Measurements from ENCODE around the gene FAM118A.
A peak's percentile ranks its signal among the peaks of the same experiment; 100 is the strongest.
"Not testable (repeated sequence)": the region's sequence is repeated elsewhere in the genome, so short reads cannot be mapped to it uniquely, and the experiment has no call there.

FAM118A gene

DNA sequence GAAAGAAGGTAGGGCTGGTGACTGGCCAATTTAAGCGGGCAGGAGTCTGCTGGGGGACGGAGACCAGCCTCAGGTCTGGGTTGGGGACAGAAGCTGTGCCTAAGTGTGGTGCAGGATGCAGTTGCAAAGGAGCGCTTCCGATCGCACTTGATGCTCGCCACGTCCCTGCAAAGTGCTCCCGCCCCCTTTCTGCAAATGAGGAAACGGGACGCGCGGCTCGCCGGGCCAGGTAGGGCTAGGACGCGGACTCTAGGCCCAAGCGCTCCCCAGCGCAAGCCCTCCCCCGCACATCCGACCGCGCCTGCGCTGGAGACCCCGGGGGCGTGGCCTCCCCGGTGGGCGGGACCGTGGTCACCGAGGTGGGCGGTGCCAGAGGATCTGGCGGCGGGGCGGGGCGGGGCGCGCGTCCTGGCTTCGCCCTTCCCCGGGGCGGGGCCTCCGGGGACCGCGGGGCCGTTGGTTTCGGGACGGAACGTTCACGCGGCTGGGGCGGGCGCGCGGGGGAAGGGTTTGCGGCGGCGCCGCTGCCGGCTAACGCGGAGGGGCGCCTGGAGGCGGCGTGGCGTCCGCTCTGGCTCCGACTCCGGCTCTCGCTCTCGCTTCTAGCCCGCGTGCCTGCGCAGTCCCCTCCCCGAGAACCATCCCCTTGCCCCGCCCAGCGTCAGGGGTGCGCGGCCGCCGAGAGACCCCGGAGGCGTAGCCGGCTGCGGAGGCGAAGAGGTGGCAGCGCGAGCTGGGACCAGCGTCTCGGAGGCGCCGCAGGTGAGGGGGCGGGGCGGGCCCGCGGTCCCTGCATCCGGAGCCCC is at the start of gene FAM118A:
TSS of gene FAM118A (plus strand) at position 513 of the 806 bp plus-strand sequence. CDS start 12,446 bp downstream, outside the sequence.
- DNase-seq: peak; percentile 93 to 100 (median 97)
- intact Hi-C loops (cut with DNase I): loop anchor here (5.0 kb wide), 1 partner anchor 42 kb away; no protein-coding TSS in a partner anchor

DNA sequence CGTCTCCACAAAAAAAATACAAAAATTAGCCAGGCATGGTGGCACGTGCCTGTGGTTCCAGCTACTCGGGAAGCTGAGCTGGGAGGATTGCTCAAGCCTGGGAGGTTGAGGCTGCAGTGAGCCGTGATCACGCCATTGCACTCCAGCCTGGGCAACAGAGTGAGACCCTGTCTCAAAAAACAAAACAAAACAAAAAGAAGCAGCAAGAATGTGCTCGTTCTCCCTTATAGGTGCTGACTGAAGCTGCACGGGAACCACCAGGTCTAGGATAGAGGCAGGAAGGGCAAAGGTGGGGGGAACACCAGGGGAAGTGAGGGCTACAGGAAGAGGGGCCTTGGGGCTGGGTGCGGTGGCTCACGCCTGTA is 49.4 kb upstream of the FAM118A start:
- peak in 1 of 10 donors; percentile 42 for DNase-seq
- intact Hi-C loops (cut with DNase I): loop anchor here (10.0 kb wide), 2 partner anchors 96 to 156 kb away; partner anchors contain the start of gene NUP50

DNA sequence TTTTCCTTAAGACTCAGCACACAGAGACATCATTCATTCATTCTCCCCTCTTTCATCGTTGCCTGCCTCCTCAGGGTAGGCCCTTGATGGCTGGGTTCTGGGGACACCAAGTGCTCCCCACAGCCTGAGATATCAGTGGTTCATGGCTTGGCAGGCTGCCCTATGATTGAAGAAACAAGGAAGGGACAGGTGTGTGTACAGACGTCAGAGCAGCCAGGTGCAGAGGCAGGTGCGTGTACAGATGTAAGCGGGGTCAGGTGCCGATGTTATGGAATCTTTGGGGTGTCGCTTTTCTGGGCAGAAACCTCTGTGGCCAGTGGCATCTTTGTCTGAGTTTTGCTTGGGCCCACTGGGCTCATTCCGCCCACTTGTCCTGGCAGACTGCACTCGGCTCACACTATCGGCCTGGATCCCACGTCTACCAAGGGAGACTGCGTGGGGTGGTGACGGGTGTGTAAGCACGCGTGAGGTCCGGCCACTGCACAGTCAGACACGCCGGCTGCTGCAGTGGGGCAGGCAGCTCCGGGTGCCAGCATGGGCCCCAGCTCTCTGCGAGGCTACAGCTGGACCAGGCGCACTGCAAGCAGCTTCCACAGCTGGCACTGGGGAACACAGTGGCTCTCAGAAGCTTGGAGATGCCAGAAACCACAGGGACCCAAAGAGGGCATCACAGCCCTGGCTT is 48.2 kb upstream of the FAM118A start:
- DNase-seq: peak in 2 of 10 donors; percentile 86 to 90
- intact Hi-C loops (cut with DNase I): loop anchor here (10.0 kb wide), 2 partner anchors 97 to 157 kb away; partner anchors contain the start of gene NUP50

DNA sequence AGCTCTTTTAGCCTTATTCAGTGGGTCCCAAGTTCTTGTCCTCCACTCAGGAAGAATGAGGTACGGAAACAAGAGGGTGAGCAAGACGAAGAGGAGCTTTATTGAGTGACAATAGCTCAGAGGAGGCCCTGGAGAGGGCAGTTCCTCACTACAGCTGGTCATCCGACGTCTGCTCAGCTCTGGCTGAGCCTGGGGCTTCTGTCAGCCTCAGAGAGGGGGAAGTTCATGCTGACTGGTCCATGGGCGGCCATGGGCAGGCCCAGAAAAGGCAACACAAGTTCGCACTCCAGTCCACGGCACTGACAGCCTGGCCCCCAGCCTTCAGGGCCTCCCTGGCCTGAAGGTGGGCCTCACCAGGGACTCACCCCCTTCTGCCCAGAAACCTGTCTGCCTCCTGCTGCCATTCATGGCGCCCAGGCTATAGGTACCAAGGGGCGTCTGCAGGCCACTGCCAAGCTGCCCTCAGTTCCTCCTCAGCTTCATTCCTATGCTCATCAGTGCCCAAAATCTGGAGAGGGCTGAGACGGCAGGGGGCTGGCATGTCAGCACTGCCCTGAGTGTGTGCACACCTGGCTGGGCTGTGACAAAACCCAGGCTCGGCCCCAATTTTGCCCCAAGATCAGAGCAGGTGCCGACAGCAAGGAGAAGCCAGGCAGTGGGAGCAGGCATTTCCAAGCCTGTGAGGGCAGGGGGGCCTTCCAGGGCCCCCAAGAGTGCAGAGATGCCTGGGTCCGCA is 47.4 kb upstream of the FAM118A start:
- intact Hi-C loops (cut with DNase I): loop anchor here (10.0 kb wide), 2 partner anchors 98 to 158 kb away; partner anchors contain the start of gene NUP50
- DNase-seq: no peak

DNA sequence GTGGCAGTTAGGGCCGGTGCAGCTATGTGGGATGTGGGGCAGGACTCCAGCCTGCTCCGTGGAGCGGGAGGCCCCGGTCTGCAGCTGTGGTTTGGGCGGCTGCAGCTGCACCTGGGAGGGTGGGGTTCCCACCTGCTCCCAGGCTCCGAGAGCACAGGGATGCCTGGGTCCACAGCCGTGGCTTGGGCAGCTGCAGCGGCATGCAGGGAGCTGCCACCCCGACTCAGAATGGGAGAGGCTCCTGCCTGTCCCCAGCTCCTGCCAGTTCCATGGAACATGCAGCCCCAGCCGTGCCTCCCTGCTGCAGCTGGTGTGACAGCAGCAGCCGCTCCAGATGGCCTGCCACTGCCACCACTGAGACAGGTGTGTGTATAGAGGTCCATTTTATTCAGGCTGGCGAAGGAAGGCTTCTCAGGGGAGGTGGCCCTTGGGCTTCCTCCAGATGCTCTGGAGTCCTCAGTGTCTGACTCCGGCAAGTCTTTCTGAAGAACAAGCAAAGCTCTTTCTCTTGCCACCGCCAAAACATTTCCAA is 46.7 kb upstream of the FAM118A start:
- DNase-seq: peak in 1 of 10 donors; percentile 83
- intact Hi-C loops (cut with DNase I): loop anchor here (10.0 kb wide), 2 partner anchors 98 to 158 kb away; partner anchors contain the start of gene NUP50

DNA sequence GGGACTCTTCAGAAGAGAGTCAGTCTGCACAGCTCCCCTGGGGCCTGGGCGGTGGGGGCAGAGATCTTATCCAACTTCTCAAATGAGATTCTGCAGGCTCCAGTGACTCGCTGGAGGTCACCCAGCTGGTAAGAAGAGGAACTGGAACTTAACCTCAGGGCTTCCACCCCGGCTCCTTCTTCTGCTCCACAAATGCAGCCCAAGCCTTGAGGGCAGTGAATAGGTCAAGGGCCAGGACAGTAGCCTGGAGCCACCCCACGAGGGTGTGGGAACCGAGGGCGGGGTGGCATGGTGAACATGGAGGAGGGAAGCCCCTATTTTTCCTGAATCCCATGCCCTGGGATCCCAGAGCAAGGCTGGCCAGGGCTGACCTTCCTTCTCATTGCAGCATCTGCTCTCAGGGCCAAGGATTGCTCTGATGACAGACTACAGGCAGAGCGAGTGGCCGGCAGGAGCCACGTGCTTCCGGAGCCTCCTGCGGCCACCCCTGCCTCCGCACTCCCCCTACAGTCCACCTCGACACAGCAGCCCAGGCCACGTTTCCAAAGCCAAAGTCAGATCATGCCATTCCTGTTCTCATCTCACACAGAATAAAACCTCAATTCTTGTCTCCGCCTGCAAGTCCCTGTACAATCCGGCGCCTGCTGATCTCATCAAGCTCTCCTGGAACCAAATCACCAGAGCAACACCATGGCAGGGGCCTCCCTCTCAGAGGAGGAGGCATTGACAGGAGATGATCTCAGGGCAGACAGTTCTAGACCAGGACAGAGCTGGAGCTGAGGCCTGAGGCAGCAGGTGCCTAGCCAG is 46.1 kb upstream of the FAM118A start:
- DNase-seq: peak in 9 of 10 donors; percentile 52 to 95 (median 64)
- intact Hi-C loops (cut with DNase I): loop anchor here (10.0 kb wide), 2 partner anchors 99 to 159 kb away; partner anchors contain the start of gene NUP50

DNA sequence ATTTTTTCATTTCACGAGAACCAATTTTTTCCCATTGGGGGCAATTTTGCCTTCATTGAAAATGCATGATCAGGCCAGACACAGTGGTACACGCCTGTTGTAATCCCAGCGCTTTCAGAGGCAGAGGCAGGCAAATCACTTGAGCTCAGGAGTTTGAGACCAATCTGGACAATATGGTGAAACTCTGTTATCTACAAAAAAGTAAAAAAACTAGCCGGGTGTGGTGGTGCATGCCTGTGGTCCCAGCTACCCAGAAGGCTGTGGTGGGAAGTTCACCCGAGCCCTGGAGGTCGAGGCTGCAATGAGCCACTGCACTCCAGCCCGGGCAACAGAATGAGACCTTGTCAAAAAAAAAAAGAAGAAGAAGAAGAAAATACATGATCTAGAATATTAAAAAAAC is 44.2 kb upstream of the FAM118A start:
- intact Hi-C loops (cut with DNase I): loop anchor here (5.0 to 10.0 kb wide), 3 partner anchors 42 to 161 kb away; partner anchors contain the start of genes FAM118A and NUP50
- DNase-seq: no peak

DNA sequence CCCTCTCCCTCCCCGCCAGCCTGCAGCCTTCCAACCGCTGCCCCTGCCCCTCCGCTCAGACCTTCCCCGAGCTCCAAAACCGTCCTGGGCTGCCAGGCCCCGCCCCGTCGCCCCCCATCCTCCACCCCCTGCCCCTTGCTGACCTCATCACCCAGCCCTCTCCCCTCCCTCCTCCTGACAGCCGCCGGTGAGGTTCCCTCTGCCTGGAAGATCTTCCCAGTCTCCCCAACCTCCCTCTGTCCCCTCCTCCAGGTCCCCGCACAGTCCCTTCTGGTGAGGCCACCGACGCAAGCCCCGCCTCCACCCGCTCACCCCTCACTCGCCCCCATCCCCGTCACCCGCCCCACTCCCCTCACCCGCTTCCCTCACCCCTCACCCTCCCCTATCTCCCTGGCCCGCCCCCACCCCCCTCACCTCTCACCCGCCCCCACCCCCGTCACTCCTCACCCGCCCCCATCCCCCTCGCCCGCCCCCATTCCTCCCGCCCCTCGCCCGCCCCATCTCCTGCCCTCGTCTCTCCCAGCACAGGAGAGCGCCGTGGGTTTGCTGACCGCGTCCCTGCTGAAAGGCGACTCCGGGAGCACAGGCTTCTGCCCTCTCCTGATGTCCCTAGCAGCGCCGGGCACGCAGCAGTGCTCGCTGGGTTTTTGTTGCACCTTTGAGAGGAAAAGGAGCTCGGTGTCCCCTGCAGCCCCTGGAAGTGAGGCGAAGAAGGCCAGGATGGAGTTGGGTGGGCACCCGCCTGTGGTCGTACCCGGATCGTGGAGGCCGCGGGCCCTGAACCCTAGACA is 41.4 kb upstream of the FAM118A start:
- peak in 2 of 10 donors; percentile 28 to 74 for DNase-seq
- intact Hi-C loops (cut with DNase I): loop anchor here (5.0 to 10.0 kb wide), 3 partner anchors 39 to 164 kb away; partner anchors contain the start of genes FAM118A and NUP50

DNA sequence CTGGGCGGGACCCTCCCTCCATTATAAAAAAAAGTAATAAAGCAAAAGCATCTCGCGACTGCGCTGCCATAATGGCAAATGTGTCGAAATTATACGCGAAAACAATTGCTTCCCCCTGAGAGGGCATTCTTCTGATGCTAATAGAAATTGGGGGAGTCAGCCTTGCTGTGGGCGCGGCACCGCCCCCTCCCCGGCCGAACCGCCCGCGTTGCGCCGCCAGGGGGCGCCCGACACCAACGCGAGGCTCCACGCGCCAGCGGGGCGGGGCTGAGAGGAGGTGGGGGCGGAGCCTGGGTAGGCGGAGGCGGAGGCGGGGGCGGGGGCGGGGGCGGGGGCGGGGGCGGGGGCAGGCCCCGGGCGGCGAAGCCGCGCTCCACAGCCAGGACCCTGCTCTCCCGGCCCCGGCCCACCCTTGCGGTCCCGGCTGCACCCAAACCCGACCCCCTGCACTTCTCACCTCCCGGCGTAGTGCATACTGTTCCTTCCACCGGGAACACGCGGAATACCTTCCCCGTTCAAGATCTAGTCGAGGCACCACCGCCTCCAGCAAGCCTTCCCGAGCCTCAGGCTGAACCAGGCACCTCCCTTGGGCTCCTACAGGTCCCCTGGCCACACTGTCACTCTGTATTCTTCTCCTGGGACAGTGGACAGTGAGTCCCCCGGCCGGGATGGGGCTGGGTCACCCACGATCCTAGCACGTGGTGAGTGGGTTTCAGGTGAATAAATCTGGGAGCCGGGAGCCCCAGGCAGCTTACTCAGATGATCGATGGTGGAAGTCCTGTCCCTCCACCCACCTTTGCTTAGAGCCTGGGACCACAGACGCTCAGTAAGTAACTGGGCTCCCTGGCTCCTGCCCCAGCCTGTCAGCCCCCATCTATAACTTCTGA is 40.5 kb upstream of the FAM118A start:
- peak; percentile 64 to 97 (median 82) for DNase-seq
- intact Hi-C loops (cut with DNase I): loop anchor here (1.0 to 10.0 kb wide), 5 partner anchors 38 to 284 kb away; partner anchors contain the start of genes FAM118A and NUP50

DNA sequence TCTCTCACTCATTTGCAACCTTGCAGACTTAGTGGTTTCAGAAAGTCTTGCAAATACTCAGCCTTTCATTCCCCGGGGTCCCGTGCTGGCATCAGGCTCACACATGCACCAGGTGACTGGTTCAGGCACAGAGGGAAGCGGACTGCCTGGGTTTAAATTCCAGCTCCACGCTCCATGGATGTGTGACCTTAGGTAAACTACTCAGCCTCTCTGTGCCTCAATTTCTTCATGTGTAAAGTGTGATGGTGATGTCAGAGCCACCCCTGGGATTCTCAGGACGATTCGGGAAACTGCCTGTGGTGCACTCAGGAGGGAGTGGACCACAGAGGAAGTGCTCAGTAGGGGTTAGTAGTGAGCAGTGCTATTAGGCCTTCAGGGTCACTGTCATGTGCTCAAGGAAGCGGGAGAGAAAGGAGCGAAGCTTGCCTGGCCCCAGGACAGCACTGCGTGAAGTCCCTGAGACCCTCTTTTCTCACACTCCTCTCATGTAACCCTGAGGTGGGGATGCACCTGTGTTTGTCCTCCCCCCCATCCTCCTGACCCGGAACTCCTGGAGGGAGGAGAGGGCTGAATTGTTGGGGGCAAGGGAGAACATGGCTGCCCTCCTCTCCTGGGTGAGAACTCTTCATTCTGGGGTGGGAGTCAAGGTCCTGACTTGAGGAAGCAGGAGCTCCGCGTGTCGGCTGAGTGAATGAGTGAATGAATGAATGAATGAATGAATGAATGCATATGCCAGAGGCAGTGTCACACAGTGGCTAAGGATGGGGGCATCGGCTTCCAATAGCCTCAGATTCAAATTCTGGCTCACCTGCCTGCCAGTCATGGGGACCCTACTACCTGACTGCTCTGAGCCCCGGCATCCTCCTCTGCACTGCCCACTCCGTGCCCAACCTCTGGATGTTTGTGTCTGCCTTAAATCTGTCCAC is 39.4 kb upstream of the FAM118A start:
- intact Hi-C loops (cut with DNase I): no loop called here
- DNase-seq: peak in 1 of 10 donors; percentile 26

DNA sequence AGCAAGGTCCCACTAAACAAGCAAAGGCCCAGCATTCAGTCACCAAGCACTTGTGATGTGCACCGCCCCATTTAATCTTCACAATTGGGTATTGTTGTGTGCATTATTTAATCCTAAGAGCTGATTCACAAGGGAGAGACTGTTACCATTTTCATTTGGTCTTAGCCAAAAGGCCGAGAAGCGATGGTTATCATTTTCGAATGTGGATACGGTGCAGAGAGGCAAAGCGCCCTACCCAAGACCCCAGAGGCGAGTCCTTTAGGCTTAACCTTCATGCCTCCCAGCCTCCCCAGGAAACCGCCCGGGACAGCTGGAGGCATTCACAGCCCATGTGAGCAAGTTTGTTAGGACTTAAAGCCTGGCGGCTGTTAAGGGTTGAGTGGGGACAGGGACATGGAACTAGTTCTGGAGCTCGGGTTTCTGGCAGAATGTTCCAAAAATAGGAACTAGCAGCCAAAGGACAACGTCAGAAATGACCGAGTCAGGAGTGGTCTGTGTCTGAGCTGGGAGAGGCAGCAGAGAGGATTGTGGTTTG is 38.0 kb upstream of the FAM118A start:
- peak in 3 of 10 donors; percentile 46 to 54 (median 47) for DNase-seq
- intact Hi-C loops (cut with DNase I): no loop called here

DNA sequence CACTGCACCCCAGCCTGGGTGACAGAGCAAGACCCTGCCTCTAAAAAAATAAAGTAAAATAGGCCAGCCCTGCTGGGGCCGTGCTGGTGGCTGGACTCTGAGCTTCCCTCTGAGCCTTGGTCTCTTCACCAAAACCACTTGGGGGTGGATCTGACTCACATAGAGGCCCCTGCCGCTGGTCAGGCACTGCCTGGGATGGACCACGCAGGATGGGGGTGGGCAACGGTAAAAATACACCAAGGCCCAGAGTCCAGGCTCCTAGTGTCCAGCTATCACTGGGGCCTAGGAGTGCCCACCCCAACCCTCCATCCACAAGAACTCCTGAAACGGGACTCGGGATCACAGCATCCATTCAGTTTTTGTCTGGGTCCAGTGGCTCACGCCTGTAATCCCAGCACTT is 37.2 kb upstream of the FAM118A start:
- intact Hi-C loops (cut with DNase I): no loop called here
- peak in 1 of 10 donors; percentile 45 for DNase-seq

DNA sequence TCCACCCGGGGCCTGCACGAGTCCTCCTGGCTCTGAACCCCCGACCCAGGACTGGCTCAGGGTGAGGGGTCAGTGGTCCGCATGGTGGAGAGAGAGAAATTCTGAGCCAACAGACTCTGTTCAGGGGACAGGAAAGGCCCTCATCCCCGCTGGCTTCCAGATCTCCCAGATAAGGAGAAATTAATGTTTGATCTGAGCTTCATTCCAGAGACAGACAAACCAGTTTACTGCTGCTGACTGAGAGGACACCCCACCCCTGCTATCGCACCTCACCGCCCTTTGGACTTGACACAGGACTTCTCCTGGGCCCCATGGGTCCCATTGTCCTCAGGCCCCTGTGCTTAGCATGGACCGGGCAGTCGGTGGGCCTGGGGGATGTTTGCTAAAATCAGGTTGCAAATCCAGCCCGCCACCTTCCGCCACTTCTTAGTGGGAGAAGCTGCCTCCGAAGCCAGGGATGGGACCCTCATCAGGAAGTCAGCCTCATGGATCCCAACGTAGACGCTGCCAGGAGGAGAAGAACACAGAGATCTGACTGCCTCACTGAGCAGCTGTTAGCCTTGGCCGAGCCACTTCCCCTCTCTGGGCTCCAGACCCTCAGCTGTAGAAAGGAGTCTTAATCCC is 36.2 kb upstream of the FAM118A start:
- intact Hi-C loops (cut with DNase I): no loop called here
- peak in 1 of 10 donors; percentile 68 for DNase-seq

DNA sequence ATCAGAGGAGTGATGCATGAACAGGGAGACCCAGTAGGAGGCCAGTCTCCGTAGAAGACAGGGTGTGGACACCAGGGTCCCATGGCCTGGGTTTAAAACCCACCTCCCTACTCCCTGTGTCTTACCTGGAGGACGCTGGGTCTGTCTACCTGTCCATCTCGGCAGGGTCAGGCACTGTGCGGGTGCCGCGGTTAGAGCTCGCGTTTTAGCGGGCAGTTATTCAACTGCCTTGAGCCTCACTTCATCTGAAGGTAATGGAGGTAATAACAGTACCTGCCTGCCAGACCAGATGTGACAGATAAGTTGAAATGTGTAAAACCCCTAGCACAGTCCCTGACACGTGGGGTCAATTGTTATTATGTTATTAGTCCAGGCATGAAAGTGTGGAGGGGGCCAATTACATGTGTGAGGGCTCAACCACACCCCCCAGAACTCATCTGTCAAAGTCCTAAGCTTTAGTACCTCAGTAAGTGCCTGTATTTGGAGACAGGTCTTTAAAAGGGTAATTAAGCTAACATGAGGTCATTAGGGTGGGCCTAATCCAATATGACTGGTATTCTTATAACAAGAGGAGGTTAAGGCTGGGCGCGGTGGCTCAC is 33.1 kb upstream of the FAM118A start:
- intact Hi-C loops (cut with DNase I): no loop called here
- no peak for DNase-seq

DNA sequence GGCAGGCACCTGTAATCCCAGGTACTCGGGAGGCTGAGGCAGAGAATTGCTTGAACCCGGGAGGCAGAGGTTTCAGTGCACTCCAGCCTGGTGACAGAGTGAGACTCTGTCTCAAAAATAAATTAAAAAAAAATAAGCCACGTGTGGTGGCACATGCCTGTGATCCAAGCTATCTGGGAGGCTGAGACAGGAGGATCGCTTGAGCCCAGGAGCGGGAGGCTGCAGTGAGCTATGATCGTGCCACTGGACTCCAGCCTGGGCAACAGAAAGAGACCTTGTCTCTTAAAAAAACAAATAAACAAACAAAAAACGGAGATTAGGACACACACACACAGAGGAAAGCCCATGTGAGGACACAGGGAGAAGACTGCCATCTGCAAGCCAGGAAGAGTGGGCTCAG is 32.0 kb upstream of the FAM118A start:
- DNase-seq; intact Hi-C loops (cut with DNase I): not testable (repeated sequence)
